ENCODE results near the gene CAMK2D. TPM values are rescaled to one million over a fixed set of nuclear protein-coding genes. Genes with fewer than 3 reads are reported as not detected.

Gene CAMK2D
- total RNA-seq, 1 experiment from 2014 or later: 29.5 TPM

DNA sequence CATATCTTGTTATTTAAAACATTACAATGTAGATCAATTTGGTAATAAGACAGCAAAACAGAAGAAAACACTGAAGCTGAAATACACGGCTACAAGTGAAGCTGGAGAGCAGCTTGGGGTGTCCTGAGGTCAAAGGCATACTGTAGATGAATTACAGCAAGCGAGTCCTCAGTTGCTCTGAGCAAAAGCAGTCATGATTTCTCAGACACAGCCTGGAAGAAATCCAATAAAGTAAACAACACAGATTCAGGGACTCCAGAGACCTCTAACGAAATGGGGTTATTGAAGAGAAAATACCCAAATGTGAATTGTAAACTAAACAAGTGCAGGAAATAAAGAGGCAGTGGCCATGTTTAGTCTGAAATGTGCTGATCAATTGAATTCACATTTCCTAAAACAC, 324.4 kb downstream of the CAMK2D start:
- POLR2A ChIA-PET: interaction anchor here (0.5 kb wide), 1 partner anchor 51 kb away, joined by 3 read pairs; no protein-coding TSS in a partner anchor
- no peak for TF ChIP-seq TCF7L2 (IDR thresholded peaks at IDR 0.05; ENCODE audit: low read depth, low read length)
- no peak for TF ChIP-seq POLR2AphosphoS5 (IDR thresholded peaks at IDR 0.05; ENCODE audit: low read depth, low read length)
- no peak for TF ChIP-seq SIN3A (IDR thresholded peaks at IDR 0.05; ENCODE audit: borderline replicate concordance, insufficient read depth, low read depth, low read length)
- no peak for TF ChIP-seq CTCF (IDR thresholded peaks at IDR 0.05)
- TF ChIP-seq, protein P1, sequence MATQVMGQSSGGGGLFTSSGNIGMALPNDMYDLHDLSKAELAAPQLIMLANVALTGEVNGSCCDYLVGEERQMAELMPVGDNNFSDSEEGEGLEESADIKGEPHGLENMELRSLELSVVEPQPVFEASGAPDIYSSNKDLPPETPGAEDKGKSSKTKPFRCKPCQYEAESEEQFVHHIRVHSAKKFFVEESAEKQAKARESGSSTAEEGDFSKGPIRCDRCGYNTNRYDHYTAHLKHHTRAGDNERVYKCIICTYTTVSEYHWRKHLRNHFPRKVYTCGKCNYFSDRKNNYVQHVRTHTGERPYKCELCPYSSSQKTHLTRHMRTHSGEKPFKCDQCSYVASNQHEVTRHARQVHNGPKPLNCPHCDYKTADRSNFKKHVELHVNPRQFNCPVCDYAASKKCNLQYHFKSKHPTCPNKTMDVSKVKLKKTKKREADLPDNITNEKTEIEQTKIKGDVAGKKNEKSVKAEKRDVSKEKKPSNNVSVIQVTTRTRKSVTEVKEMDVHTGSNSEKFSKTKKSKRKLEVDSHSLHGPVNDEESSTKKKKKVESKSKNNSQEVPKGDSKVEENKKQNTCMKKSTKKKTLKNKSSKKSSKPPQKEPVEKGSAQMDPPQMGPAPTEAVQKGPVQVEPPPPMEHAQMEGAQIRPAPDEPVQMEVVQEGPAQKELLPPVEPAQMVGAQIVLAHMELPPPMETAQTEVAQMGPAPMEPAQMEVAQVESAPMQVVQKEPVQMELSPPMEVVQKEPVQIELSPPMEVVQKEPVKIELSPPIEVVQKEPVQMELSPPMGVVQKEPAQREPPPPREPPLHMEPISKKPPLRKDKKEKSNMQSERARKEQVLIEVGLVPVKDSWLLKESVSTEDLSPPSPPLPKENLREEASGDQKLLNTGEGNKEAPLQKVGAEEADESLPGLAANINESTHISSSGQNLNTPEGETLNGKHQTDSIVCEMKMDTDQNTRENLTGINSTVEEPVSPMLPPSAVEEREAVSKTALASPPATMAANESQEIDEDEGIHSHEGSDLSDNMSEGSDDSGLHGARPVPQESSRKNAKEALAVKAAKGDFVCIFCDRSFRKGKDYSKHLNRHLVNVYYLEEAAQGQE (IDR thresholded peaks at IDR 0.05; ENCODE audit: insufficient read depth in 1 of 2, low read depth in 2 of 2, low read length in 1 of 2): no peak
- CTCF ChIA-PET: no interaction called here
- BruUV-seq (replicated peaks): no TSS peak
- ATAC-seq (no peak), DNase-seq (ENCODE audit: low read depth, low spot score) (no peak)
- intact Hi-C loops (cut with micrococcal nuclease; ENCODE audit: unreplicated experiment): no loop called here
- Histone ChIP-seq H3K4me3 (ENCODE audit: low read depth in 2 of 2, low read length in 2 of 2) (no peak overlapping the region), H3K36me3 (ENCODE audit: control insufficient read depth, insufficient read depth, low read length) (no peaks in the 10 kb centered on the region), H3K27me3 (ENCODE audit: control insufficient read depth, insufficient read depth, low read length) (no peaks in the 10 kb centered on the region), H3K27ac (ENCODE audit: low read length) (no peak overlapping the region), H3K9me3 (ENCODE audit: control insufficient read depth, insufficient read depth, low read depth, low read length) (no peaks in the 10 kb centered on the region), H3K4me1 (ENCODE audit: control insufficient read depth, insufficient read depth, low read length) (no peaks in the 10 kb centered on the region)
- in situ Hi-C loops (cut with HindIII; ENCODE audit: low pct_unique_long_range_greater_than_20kb, low sequenced_read_pairs): no loop called here

DNA sequence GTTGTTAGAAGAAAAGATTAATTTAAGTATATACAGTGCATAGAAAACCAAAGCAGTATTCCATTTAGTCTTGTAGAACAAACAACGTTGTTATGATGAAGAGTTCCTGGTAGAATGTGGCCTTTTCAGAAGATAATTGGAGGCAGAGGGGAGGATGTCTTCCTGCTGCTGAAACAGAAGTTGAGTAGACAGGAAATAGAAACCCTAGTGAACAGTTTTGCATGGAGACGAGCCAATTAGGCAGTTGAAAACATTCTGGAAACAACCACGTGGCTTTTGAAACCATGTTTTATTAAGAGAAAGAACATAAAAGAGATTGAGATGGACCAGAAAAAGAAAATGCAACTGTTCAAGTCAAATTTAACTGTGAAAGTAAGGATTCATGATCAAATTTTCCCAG, 325.2 kb downstream of the CAMK2D start:
- ChIA-PET CTCF (no interaction called here), POLR2A (no interaction called here)
- intact Hi-C loops (cut with micrococcal nuclease; ENCODE audit: unreplicated experiment) (no loop called here), in situ Hi-C loops (cut with HindIII; ENCODE audit: low pct_unique_long_range_greater_than_20kb, low sequenced_read_pairs) (no loop called here)
- Histone ChIP-seq H3K27ac (ENCODE audit: low read length) (no peak overlapping the region), H3K27me3 (ENCODE audit: control insufficient read depth, insufficient read depth, low read length) (no peaks in the 10 kb centered on the region), H3K4me1 (ENCODE audit: control insufficient read depth, insufficient read depth, low read length) (no peaks in the 10 kb centered on the region), H3K4me3 (ENCODE audit: low read depth in 2 of 2, low read length in 2 of 2) (no peak overlapping the region), H3K36me3 (ENCODE audit: control insufficient read depth, insufficient read depth, low read length) (no peaks in the 10 kb centered on the region), H3K9me3 (ENCODE audit: control insufficient read depth, insufficient read depth, low read depth, low read length) (no peaks in the 10 kb centered on the region)
- TF ChIP-seq TCF7L2 (IDR thresholded peaks at IDR 0.05; ENCODE audit: low read depth, low read length) (no peak), POLR2AphosphoS5 (IDR thresholded peaks at IDR 0.05; ENCODE audit: low read depth, low read length) (no peak), CTCF (IDR thresholded peaks at IDR 0.05) (no peak), SIN3A (IDR thresholded peaks at IDR 0.05; ENCODE audit: borderline replicate concordance, insufficient read depth, low read depth, low read length) (no peak)
- TF ChIP-seq, protein P1 (IDR thresholded peaks at IDR 0.05; ENCODE audit: insufficient read depth in 1 of 2, low read depth in 2 of 2, low read length in 1 of 2): no peak
- no TSS peak for BruUV-seq (replicated peaks)
- ATAC-seq (no peak), DNase-seq (ENCODE audit: low read depth, low spot score) (no peak)
